Calu3 (cell line): Measurements from ENCODE around the gene CRNN. TPM values are rescaled to one million over a fixed set of nuclear protein-coding genes. Genes with fewer than 3 reads are reported as not detected.

ENCODE experiments used
- BruUV-seq: library from RNA; stranded (reverse); fragments of 400-500 nt; replicated peaks from 2 replicates; lab custom pipeline; 2021; lab: Mats Ljungman, UMichigan
- CTCF ChIA-PET: fragments of 300-600 bp; sonication (Branson Sonifier 250); formaldehyde crosslinking; loops from one replicate; lab custom pipeline; 2022; ENCODE audit warnings: antibody characterized with exemption; lab: Charles Lee
- DNase-seq: peaks from one replicate; pipeline ENCODE4 v3.0.0; 2022
- H3K27ac Mint-ChIP-seq: one replicate; pipeline ENCODE4 v1.8.0; 2022; ENCODE audit warnings: mixed read lengths; ENCODE audit not compliant: unreplicated experiment
- H3K27me3 Mint-ChIP-seq: one replicate; pipeline ENCODE4 v1.8.0; 2022; ENCODE audit warnings: mixed read lengths; ENCODE audit not compliant: unreplicated experiment
- H3K36me3 Mint-ChIP-seq: one replicate; pipeline ENCODE4 v1.8.0; 2022; ENCODE audit warnings: mild to moderate bottlenecking, moderate library complexity, mixed read lengths; ENCODE audit not compliant: insufficient read depth, unreplicated experiment
- H3K4me1 Mint-ChIP-seq: one replicate; pipeline ENCODE4 v1.8.0; 2022; ENCODE audit warnings: mild to moderate bottlenecking, low read depth, mixed read lengths; ENCODE audit not compliant: unreplicated experiment
- H3K4me3 Mint-ChIP-seq: one replicate; pipeline ENCODE4 v1.8.0; 2022; ENCODE audit warnings: mild to moderate bottlenecking, low read depth, moderate library complexity, mixed read lengths; ENCODE audit not compliant: unreplicated experiment
- H3K9me3 Mint-ChIP-seq: one replicate; pipeline ENCODE4 v1.8.0; 2022; ENCODE audit warnings: low read depth, mixed read lengths; ENCODE audit not compliant: unreplicated experiment
- CTCF ChIP-seq: fragments of 200-600 bp; IDR thresholded peaks from one replicate; pipeline ENCODE4 v1.8.0; 2022; ENCODE audit warnings: antibody characterized with exemption; ENCODE audit not compliant: unreplicated experiment
- intact Hi-C: fragments of 100-400 bp; cut with micrococcal nuclease; formaldehyde crosslinking; loops from one replicate; pipeline ENCODE4 v1.10.0; 2022; ENCODE audit not compliant: unreplicated experiment
- total RNA-seq: library from RNA; stranded (reverse); gene quantifications from 2 replicates; pipeline ENCODE4 v1.2.3, GENCODE V29; 2022

The CRNN gene
- total RNA-seq, 1 experiment from 2014 or later: not detected

DNA sequence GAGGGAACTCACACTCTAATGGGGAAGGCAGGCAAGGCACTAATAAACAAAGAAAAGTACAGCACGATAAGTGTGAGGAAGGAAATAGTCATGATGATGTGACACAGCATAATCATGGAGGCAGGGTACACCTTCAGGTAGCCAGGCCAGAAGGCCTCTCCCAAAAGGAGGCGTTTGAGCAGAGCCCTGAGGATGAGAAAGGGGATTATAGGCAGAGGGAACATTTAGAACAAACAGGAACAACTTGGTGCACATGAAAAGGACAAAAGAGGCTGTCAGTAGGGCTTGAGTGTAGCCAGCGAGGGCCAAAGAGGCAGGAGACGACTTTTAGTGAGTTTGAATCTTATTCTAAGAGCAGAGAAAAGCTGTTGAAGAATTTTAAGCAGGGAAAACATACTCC lies 33.4 kb upstream of the CRNN start:
- no peak for TF ChIP-seq CTCF
- H3K4me1 Mint-ChIP-seq: no peaks in the 10 kb centered on the region
- intact Hi-C loops: no loop called here
- no peak overlapping the region for H3K4me3 Mint-ChIP-seq
- H3K36me3 Mint-ChIP-seq: no peaks in the 10 kb centered on the region
- no peaks in the 10 kb centered on the region for H3K9me3 Mint-ChIP-seq
- H3K27ac Mint-ChIP-seq: no peak overlapping the region
- H3K27me3 Mint-ChIP-seq: peaks cover 35% of the 10 kb centered on the region
- no TSS peak for BruUV-seq
- DNase-seq: no peak
- CTCF ChIA-PET: no interaction called here

GRCh38 chr1:152444045-152444444 lies 30.0 kb upstream of the CRNN start:
- Mint-ChIP-seq H3K4me1 (no peaks in the 10 kb centered on the region), H3K4me3 (no peak overlapping the region), H3K9me3 (no peaks in the 10 kb centered on the region), H3K27ac (no peak overlapping the region), H3K27me3 (peaks cover 59% of the 10 kb centered on the region), H3K36me3 (no peaks in the 10 kb centered on the region)
- CTCF ChIA-PET: no interaction called here
- TF ChIP-seq CTCF: no peak
- no peak for DNase-seq
- intact Hi-C loops: loop anchor here (5.0 kb wide), 1 partner anchor 307 kb away; no protein-coding TSS in a partner anchor
- no TSS peak for BruUV-seq

GRCh38 chr1:152442765-152443164 lies 28.7 kb upstream of the CRNN start:
- Mint-ChIP-seq H3K9me3 (no peaks in the 10 kb centered on the region), H3K4me3 (no peak overlapping the region), H3K4me1 (no peaks in the 10 kb centered on the region), H3K27me3 (peaks cover 72% of the 10 kb centered on the region), H3K36me3 (no peaks in the 10 kb centered on the region), H3K27ac (no peak overlapping the region)
- no TSS peak for BruUV-seq
- intact Hi-C loops: loop anchor here (5.0 kb wide), 1 partner anchor 305 kb away; no protein-coding TSS in a partner anchor
- no peak for TF ChIP-seq CTCF
- DNase-seq: no peak
- CTCF ChIA-PET: interaction anchor here (0.6 to 3.2 kb wide), 3 partner anchors 16 to 96 kb away, joined by 3 to 18 read pairs (median 7); no protein-coding TSS in a partner anchor

- no peak for DNase-seq
- TF ChIP-seq CTCF: no peak
- no peaks in the 10 kb centered on the region for H3K36me3 Mint-ChIP-seq
- no peak overlapping the region for H3K27ac Mint-ChIP-seq
- no peaks in the 10 kb centered on the region for H3K9me3 Mint-ChIP-seq
- intact Hi-C loops: loop anchor here (5.0 kb wide), 1 partner anchor 305 kb away; no protein-coding TSS in a partner anchor
- peaks cover 76% of the 10 kb centered on the region for H3K27me3 Mint-ChIP-seq
- H3K4me3 Mint-ChIP-seq: no peak overlapping the region
- no TSS peak for BruUV-seq
- CTCF ChIA-PET: interaction anchor here (0.6 to 3.2 kb wide), 3 partner anchors 16 to 95 kb away, joined by 3 to 18 read pairs (median 7); no protein-coding TSS in a partner anchor
- H3K4me1 Mint-ChIP-seq: no peaks in the 10 kb centered on the region
Observed at GRCh38 chr1:152442301-152442700, 28.2 kb upstream of the CRNN start.
